GDM1 (cell line): ENCODE measurements around the gene CBARP.

Experiments used
- DNase-seq: peaks from one replicate; lab custom pipeline; 2025; lab: John Stamatoyannopoulos, UW

The CBARP gene

DNA sequence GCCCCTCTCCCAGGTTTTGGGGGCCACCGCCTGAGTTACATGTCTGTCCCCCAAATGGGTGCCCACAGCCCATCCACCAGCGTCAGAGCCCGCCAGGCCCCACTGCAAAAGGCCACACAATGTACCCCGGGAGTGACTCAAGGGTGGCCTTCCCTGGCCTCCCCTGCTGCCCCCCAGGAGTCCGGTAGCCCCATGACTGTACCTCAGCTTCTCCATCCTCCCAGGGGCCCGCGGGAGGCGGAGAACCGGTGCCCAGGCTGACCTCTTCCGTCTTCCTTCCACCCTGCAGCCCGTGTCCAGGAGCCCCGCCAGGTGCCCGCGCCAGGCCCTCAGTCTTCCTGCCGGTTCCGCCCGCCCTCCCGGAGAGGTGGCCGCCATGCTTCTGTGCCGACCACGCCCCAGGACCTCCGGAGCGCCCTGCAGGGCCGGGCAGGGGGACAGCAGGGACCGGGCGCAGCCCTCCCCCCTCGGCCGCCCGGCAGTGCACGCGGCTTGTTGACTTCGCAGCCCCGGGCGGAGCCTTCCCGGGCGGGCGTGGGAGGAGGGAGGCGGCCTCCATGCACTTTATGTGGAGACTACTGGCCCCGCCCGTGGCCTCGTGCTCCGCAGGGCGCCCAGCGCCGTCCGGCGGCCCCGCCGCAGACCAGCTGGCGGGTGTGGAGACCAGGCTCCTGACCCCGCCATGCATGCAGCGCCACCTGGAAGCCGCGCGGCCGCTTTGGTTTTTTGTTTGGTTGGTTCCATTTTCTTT is 10.3 kb downstream of the CBARP start:
- DNase-seq, result no peak

DNA sequence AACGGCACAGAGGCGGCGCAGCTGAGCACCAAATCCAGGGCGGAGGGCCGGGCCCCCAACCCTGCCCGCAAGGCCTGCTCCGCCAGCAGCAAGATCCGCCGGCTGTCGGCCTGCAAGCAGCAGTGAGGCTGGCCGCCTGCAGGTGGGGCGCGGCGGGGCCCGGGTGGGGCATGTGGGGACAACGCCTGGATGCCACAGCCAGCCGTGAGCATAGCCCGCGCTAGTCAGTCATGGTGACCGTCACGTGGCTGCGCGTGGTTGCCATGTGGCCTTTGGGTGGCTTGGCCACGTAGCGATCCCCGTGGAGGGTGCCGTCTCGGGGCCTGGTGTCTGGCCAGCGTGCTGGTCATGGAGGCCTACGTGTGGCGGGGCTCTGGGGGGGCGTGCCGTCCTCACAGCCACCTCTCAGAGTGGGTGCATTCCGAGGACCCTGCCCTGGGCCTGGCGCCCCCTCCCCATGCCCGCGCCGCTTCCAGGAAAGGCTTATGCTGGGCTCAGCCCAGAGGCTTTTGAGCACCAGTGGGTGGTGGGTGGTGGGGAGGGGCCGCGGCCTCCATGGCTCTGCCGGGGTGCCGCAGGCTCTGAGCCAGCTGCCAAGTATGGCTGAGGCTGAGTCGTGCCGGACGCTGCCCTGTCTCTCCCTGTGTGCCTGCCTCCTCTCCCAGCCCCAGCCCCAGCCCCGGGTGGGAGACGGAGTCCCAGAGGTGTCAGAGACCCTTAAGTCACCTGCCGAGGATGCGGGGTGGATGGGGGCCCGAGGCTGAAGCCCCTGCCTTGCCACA is 11.1 kb downstream of the CBARP start:
- DNase-seq, result no peak

DNA sequence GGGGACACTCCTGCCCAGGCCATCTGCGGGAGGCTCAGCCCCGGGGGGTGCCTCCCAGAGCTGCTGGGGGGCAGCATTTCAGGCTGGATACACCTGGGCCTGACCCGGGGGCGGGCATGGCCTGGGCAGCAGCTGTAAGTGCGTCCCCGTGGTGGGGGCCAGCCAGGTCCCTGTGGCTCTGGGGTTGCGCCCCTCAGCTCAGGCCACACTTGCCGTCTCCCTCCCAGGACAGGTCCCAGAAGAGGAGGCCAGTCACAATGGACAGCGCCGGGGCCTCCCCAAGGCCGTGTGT is 11.6 kb downstream of the CBARP start:
- DNase-seq, result no peak

DNA sequence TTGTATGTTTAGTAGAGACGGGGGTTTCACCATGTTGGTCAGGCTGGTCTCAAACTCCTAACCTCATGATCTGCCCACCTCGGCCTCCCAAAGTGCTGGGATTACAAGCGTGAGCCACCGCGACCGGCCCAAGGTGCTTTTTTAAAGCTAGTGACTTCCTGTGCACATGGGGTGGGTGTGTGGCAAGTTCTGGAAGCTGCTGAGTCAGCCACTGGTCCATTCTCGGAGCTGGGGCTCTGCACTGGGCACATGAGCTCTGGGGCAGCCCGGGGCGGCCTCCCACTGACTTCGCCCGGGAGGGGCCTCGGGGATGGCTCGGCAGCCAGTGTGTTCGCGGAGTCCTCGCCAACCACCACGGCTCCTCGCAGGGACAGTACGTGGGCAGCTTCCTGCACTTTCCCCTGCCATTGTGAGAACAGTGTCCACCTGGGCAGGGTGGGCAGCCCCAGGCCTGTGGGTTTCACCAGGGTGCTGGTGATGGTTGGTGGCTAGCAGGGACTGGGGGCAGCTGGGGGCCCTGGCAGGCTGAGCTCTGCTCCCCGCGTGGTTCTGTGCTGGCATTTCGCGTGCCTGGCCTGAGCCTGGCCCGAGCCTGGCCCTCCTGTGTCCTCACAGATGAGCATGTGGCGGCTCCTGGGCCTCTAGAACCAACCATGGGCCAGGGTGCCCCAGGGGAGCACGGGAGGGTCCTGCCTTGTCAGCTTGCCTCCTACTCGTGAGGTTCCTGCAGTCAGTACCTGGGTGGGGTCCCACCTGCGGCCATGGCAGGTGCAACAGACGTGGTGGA is 12.2 kb downstream of the CBARP start:
- no peak for DNase-seq

GRCh38 chr19:1224847-1225246 is 13.0 kb downstream of the CBARP start:
- DNase-seq, result no peak

DNA sequence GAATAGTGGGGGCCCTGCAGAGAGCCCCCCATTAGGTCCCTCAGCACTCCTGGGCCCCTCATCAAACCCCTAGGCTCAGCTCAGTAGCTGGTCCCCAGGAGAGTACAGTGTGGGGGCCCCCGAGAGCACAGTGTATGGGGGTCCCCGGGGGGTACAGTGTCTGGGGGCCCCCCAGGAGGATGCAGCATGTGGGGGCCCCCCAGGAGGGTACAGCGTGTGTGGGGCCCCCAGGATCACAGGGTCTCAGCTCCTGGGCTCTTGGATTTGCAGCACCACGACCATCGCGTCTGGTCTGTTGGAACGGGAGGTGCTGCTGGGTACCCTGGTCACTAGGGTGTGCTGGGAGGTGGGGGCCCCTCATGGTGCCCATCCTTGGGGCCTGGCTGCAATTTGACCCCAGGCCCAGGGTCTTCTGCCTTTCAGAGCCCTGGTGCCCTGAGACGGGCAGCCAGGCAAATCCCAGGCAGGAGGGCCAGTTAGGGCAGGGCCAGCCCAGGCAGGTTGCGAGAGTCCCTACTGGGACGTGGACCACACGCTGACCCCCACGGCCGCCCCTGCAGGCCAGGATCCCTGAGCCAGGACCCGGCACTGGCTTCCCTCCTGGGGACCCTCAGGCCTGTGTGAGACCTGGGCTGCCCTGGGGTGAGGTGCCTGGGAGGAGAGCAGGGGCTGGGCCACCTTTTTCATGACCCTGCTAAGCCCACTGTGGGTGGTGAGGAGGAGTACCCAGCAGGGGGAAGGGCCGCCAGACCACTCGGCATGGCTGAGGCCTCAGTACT is 13.6 kb downstream of the CBARP start:
- no peak for DNase-seq

DNA sequence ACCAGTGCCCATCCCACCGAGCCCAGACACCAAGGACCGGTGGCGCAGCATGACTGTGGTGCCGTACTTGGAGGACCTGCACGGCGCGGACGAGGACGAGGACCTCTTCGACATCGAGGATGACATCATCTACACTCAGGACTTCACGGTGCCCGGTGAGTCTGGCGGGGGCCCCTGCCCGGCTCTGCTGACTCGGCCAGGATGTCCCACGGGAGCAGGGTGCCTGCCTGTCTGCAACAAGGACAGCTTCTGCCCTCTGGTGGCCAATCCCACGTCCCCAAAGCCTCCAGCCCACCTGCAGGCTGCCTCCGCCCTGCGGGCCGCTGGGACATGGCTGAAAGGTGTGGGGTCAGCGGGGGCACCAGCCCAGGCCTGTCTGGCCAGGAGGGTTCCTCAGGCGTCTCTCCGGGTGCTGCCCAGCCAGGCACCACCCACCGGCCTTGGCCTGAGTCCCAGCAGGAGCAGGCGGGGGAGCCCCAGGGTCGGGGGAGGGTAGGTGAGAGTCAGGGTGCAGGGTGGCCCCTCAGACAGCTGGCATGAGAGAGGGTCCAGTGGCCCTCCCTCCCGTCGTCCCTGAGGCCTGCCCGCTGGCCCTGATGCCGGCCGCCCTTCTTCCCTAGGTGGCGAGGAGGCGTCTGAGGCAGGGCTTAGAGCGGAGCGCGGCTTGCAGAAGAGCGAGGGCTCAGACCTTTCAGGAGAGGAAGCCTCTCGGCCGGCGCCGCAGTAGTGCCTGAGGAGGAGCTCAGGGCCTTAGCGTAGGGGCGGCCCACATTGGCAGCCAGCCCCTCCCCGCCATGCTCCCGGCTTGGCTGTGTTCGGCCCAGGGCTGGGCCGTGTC is 14.6 kb downstream of the CBARP start:
- peak; percentile 12 for DNase-seq

DNA sequence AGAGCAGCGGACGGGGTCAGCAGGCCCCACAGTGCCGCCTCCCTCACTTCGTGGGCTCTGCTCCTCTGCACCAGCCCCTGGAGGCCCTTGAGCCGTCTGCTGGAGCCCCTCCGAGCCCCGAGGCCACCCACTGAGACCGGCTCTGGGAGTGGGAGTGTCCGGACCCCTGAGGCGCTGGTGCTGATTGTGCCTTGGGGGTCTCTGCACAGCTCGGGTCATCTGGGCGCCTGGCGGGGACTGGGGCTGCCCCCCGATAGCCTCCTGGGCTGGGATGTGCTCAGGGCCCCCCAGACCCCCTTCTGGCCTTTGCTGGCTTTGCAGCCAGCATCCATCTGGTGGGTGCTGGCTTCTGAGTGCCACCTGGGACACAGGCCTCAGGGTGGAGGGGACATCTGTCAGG is 15.4 kb downstream of the CBARP start:
- no peak for DNase-seq

DNA sequence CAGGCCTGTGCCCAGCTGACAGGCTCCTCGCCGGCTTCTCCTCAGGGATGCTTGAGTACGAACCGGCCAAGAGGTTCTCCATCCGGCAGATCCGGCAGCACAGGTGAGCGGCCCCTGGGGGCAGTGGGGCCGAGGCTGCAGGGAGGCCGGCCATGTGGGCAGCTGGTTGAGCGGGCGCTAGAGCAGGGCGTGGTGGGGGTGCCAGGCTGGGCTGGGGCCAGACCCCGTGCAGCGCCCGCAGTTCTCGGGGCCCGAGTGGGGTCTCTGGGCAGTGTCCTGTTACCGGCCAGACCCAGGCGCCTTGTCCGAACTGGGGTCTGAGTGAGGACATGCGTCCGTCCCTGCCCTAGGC is 15.9 kb downstream of the CBARP start:
- DNase-seq, result no peak

DNA sequence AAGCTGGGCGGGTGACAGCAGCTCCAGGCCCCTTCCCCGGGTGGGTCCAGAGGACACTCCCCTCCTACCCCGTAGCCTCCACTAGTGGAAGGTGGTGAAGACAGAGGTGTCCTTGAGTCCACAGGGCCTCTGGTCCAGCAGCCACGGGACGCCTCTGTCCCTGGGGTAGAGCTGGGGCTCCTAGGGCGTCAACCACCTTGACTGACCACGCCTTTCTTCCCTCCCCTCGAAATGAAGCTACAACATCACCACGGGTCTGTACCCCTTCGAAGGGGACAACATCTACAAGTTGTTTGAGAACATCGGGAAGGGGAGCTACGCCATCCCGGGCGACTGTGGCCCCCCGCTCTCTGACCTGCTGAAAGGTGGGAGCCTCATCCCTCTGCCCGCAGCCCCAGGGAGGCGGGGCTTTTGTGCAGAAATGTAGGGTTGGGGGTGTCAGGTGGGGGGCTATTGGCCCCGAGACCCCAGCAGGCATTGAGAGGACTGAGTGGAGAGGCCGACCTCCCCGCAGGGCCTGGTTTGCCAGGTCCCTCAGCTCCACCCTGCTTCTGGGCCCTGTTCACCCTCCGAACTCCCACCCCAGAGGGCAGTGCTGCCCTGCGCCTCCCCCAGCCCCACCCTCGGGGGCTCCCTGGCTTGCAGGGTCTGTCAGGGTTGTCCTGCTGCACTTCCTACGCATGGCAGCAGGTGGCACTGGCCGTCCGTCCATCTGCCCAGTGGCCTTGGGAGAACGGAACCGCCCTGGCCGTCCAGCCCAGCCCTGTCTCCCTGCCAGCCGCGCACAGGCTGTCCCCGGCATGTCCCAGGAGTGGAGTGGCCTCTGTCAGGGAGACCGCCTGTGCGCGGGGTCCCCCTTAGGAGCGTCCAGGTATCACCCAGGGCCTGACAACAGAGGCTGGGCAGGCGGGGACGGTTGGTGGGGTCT is 16.6 kb downstream of the CBARP start:
- DNase-seq, result no peak

DNA sequence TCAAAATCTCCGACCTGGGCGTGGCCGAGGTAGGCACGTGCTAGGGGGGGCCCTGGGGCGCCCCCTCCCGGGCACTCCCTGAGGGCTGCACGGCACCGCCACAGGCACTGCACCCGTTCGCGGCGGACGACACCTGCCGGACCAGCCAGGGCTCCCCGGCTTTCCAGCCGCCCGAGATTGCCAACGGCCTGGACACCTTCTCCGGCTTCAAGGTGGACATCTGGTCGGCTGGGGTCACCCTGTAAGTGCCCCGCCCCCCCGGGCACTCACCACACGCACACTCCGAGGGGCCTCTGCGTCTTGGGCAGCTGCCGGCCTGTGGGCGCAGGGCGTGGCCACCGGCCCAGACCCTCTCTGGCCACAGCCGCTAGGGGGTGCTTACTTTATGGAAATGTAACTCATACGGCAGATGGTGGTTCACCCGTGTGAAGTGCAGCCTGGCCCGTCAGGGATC is 17.3 kb downstream of the CBARP start:
- DNase-seq, result no peak

GRCh38 chr19:1219786-1220476 is 17.9 kb downstream of the CBARP start:
- no peak for DNase-seq

DNA sequence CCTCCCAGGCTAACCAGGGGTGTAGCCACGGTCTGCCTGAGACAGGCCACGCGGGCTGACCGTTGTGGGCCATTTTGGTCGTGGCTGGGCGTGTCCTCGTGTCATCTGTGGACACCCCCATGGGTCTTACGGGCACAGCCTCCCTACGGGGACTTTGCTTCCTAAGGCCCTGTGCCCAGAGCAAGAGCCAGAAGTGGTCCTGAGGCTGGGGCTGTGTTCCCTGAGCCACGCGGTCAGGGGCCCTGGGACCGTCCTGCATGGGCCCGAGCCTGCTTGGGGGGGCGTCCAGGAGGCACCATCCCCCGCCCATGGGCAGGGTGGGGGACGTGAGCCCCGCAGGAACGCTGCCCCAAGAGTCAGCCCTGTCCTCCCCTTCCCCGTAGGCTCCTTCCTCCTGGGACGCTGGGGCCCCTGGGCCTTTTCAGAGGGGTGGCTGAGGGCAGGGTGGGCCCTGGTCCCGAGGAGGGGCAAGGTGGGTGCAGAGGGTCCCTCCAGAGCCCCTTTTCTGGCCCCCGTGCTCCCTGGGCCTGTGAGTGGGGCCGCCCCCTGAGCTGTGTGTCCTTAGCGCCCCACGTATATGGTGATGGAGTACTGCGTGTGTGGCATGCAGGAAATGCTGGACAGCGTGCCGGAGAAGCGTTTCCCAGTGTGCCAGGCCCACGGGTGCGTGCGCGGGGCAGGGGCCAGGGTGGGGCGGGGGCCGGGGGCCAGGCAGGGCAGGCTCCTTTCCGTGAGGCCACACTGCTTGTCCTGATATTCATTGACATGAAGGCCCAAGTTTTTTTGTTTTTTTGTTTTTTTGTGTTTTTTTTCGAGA is 18.8 kb downstream of the CBARP start:
- DNase-seq, result no peak

GRCh38 chr19:1217366-1217765 is 20.4 kb downstream of the CBARP start:
- no peak for DNase-seq

DNA sequence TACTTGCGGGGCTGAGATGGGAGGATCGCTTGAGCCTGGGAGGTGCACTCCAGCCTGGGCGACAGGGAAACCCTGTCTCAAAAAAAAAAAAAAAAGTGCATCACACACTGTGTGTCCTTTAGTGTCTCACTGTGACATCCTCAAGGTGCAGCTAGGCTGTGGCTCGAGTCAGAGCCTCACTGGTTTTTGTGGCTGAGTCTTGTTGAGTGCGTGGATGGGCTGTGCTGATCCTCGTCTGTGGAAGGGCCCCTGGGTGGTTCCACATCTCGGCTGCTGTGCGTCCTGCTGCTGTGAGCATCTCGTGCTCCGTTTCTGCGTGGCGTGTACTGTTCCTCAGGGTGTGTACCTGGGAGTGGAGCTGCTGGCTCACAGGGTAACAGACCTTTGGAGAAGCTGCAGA is 21.0 kb downstream of the CBARP start:
- no peak for DNase-seq

DNA sequence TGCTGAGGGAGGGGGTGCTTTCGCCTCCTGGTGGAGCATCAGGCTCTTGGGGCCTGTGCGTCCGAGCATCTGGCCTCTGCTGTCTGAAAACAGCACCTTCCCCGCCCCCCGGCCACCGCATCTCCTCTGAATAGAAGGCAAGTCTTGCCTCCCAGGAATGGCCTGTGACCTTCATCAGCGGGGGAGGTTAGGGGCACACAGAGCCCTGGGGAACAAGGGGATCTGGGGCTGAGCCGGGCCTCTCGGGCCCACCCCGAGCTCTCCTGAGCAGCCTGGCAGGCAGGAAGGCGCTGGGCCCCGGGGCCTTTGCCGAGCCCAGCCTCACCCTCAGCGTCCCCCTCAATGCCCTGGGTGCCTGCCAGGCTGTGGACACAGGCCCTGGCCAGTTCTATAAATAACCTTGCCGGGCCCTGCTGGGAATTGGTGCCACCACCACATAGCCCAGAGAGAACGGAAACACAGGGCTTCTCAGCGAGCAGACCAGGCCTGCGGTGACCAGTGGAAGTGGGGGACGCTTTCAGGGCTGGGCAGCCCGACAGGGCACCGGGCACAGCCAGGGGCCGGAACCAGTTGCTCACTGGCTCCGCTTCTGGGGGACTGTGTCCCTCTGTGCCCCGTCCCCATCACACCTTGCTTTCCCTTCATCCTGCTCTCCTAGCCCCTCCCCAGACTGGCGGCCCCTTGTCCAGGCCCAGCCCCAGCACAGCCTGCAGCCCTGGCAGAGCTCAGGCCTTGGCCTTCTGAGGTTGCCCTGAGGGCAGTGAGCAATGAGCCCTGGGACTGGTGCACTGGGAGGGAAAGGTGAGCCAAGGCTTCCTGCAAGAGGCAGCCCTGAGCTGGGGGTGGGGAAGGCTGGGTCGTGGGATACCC is 22.7 kb downstream of the CBARP start:
- DNase-seq, result no peak

DNA sequence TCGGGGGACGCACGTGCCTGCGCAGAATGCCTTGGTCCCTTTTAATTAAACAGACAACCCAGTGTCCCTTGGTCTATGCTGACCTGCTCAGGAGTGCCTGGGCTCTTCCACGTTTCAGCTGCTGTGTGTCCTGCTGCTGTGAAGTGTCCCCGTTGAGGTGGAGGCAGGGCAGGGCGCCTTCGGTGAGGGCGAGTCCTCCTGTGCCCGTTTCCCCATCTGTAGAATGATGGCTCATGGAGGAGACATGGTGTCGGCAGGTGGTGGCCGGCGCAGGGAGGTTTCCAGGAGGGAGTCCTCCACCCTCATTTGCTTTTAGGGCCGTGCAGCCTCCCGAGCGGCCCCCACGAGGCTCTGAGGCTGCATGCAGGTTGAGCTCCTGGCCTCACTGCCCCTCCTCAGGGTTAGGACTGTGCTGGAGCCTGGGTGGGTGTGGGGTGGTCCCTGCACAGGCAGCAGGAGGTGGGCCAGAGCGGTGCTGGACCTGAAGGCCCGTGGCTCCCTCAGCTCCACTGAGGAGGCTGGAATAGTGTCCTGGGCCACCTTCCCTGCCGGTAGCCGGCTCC is 23.4 kb downstream of the CBARP start:
- no peak for DNase-seq
